HuH-7.5 (cell line): ENCODE measurements around the gene WNT6.

Experiments
- DNase-seq: peaks from one replicate; pipeline ENCODE4 v3.0.0; 2011; ENCODE audit warnings: low spot score

WNT6 gene

GRCh38 chr2:218894151-218894879, 34.7 kb downstream of the WNT6 start:
- peak; percentile 10 for DNase-seq

DNA sequence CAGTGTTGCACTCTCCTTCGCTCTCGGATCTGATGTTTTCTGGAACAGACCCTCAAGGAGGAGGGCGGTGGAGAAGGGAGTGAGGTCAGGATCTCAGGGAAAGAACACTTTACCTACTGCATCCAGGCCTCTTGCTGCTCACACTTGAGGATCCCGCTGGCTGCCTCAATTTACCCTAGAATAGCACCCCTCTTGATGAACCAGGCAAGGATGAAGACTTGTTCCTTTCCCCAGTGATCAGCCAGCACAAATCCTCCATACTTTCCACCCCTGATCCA, 35.2 kb downstream of the WNT6 start:
- DNase-seq: no peak

DNA sequence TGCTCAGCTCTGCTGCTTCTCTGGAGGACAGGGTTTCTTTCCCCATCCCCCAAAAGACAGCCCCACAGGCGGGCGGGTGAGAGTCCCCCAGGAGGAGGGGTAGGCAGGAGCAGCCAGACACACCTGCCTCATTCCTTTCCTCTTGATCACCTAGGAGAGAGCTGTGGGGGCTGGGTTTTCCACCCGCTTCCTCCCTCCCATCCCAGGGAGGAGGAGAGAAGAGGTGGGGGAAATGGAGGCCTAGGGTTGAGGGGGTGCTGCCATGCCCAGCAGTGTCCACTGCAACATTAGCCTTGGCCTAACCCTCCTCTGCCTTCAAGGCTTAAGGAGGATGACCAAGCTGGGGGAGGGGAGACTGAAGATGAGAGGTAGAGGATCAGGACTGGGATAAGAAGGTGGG, 35.7 kb downstream of the WNT6 start:
- DNase-seq: peak; percentile 23

DNA sequence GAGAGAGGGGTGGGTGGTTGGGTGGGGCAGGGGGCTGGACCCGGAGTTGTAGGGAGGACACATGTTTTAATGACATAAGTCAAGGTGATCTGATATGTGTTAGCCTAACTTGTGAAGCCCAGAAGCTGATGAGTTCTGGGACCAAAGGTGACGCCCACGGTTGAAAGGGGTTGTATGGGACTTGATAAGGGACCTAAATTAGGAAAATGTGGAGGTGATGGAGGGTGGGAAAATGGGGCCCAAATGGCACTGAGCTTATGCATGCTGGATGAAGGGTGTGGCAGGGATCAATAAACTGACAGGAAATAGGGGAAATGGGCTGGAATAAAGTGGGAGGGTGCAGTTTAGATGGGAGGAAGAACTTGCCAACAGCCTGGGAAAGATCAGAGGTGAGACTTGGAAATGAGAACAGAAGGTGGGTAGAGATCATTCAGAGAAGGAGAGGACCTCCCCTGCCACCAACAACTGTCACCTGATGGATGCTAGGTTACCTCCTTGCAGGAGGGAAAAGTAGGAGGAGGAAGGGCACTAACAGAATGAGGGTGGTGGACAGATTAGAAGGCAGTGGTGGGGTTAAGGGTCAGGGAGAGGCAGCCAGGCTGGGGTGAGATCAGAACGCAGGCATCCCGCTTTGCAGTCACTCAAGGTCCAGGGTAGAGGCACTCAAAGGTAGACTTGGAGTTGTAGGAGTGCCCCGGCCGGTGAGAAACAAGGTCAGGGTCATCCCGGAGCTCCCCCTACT, 36.3 kb downstream of the WNT6 start:
- DNase-seq: peak; percentile 42

- DNase-seq: peak; percentile 68
Observed at GRCh38 chr2:218896501-218897393, 37.1 kb downstream of the WNT6 start.

GRCh38 chr2:218897394-218898108, 37.9 kb downstream of the WNT6 start:
- DNase-seq: no peak

DNA sequence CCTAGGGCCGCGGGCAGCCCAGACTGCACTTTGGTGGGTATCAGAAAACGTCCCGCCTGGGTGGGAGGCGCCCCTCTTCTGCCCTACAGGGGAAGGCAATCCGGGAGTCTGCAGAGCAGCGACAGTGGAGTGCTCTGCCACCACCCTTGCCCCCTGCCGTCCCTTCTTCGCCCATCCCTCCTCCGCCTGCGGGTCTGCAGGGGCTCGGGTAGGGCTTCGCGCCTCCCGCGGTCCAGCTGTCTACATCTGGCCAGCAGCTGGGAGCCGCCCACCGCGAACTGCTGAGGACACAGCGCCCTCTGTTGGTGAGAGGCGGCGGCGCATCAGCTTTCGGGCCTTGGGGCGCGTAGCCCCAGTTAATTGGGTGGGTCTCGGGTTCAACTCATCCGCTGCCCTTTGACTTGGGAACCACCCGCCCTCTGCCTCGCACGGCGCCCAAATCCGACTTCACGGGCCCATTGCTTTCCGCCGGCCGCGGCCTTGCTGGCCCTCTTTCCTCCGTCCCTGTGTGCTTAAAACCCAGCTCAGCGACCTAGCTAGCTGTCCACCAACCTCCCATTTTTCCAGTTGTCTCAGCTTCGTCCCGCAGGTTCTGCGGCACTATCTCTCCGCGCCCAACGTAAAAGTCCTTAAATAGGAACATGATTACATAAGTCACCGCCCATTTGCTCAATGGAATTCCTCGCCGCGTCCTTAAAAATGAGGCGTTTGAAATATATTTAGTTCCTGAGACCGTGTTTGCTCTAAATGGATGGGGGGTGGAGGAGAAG, 38.7 kb downstream of the WNT6 start:
- peak; percentile 91 for DNase-seq

DNA sequence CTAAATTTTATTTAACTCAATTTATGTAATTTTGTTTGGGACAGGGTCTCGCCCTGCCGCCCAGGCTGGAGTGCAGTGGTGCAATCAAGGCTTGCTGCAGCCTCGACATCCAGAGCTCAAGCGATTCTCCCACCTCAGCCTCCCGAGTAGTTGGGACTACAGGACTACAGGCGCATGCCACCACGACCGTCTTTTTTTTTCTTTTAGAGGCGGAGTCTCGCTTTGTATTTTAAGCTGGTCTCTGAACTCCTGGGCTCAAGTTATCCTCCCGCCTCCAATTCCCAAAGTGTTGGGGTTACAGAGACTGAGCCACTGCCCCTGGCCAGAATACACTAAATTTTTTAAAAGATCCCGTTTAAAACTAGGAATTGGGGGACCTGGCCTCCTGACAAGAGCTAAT, 39.5 kb downstream of the WNT6 start:
- no peak for DNase-seq

DNA sequence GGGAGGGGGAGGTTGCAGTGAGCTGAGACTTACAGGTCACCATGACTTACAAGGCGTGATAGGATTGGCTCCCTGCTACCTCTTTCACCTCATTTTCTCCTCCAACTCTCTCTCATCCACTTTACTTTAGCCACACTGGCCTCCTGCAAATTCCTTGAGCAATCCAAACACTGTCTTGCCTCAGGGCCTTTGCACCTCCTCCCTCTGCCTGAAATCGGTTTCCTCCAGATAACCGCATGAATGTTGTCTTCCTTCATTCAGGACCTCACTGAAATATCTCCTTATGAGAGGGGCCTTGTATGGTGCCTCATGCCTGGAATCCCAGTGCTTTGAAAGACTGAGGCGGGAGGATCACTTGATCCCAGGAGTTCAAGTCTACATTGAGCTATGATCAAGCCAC, 42.8 kb downstream of the WNT6 start:
- DNase-seq: no peak

- no peak for DNase-seq
Observed at GRCh38 chr2:218904176-218904575, 44.6 kb downstream of the WNT6 start.

DNA sequence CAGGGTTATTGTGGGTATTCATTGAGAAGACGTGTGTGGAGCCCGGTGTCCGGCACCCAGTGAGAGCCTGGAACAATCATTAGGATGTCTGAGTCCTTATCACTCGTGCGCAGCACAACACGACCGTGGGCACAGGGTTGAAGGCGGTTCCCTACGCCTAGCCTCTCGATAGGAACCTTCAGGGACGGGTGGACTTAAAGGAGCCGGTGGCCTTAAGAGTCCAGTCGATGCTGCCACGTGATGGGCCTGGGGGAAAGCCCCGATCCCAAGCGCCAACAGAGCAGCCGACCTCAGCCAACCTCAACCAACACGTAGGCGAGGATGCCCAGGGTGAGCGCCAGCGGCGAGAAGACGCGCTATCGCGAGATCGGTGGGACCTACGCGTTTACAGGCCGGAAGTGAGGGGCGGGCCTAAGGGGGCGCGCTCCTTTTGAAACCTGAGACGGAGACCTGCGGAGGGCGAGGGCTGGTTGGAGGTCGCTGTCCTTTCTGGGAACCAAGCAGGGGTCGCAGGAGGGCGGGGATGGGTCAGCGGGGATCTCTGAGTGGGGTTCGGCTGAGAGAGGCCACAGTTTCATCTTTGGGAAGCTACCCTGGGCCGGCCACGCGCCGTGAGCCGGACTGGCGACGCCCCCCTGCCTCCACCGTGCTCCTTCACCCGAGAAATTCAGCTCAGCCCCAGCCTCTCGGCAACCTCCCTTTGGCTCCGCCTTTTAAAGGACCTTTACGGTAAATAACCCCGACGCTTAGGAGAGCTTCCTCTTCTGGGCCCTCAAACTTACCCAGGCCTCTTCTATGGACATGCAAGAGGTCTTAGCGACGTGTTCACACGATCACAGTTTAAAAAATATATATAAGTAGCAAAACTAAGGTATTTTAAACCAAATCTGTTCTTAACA, 49.4 kb downstream of the WNT6 start:
- DNase-seq: peak; percentile 82

GRCh38 chr2:218910741-218911140, 51.1 kb downstream of the WNT6 start:
- DNase-seq: no peak

DNA sequence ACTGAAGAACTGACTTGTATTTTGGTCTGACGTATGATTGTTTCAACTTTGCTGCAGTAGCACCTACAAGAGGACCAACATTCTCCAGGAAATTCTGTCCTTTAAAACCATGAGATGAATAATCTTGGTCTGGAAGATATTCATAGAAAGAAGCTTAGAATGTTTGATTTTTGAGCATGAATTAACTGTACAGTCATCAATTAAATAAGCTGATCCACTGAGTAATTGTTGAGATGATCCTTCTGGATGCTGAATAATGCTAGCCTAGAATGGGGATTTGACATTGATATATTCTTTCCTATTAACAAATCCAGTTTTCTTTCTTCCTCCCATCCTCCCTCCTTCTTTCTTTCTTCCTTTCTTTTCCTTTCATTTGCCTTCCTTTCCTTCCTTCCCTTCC, 60.9 kb downstream of the WNT6 start:
- no peak for DNase-seq
